SJSA1 (cell line): ENCODE measurements around the gene PRKCH. TPM values are rescaled to one million over a fixed set of nuclear protein-coding genes. Genes with fewer than 3 reads are reported as not detected.

Experiments used
- DNase-seq, 2 experiments: peaks; one replicate each; pipeline ENCODE4 v3.0.0-alpha.2; 2015 to 2020; ENCODE audit warnings: low spot score in 2 of 2, low read depth in 1 of 2
- H3K27ac ChIP-seq: fragments of 250-450 bp; sonication (Bioruptor Pico); 2 replicates; pipeline ENCODE4 v1.5.1; 2020; ENCODE audit warnings: mild to moderate bottlenecking, moderate library complexity
- H3K27me3 ChIP-seq: fragments of 250-450 bp; sonication (Bioruptor Pico); replicated peaks from 2 replicates; pipeline ENCODE4 v1.5.1; 2020; ENCODE audit warnings: mild to moderate bottlenecking, moderate library complexity
- H3K36me3 ChIP-seq: fragments of 250-450 bp; sonication (Bioruptor Pico); 2 replicates; pipeline ENCODE4 v1.5.1; 2020; ENCODE audit warnings: mild to moderate bottlenecking
- H3K4me1 ChIP-seq: fragments of 250-450 bp; sonication (Bioruptor Pico); replicated peaks from 2 replicates; pipeline ENCODE4 v1.6.1; 2021; ENCODE audit warnings: mild to moderate bottlenecking
- H3K4me3 ChIP-seq: fragments of 250-450 bp; sonication (Bioruptor Pico); 2 replicates; pipeline ENCODE4 v1.5.1; 2020; ENCODE audit warnings: mild to moderate bottlenecking
- H3K9me3 ChIP-seq: fragments of 250-450 bp; sonication (Bioruptor Pico); replicated peaks from 2 replicates; pipeline ENCODE4 v1.5.1; 2020; ENCODE audit warnings: mild to moderate bottlenecking
- total RNA-seq: library from RNA; depleted of rRNA; stranded (reverse); fragments of >200 nt; shearing (Covaris generic); gene quantifications from 2 replicates; pipeline ENCODE4 v1.2.3, GENCODE V29; 2014

The PRKCH gene
- total RNA-seq, 1 experiment from 2014 or later, result 5.7 TPM

DNA sequence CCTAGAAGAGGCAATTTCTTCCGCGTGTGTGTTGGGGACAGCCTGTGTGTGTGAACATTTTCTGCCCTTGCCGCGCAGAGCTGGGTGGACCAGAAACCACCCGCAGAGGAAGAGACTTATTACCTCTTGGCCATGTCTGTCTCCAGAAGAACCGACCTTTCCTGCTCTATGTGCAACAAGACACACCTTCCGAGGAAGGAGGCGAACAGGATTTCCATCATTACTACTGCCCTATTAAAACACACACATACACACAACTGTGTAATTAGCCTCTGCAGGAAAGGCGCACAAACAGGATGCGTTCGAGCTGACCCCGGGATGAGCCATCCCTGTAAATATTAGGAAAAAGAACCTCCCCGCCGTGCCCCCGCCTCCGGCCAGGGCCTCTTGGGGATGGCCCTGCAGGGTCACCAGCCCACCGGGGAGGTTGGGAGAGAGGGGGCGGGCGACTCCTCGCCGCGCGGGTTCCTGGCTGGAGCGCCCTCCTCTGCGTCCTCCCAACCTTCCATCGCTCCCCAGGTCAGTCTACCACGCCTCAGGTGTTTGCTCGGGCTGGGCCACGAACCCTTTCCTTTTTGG, 484 bp upstream of the PRKCH start:
- Histone ChIP-seq H3K36me3 (no peaks in the 10 kb centered on the region), H3K27ac (peak overlapping the region; percentile 40; the same call in 1 of the 2 replicates), H3K9me3 (no peaks in the 10 kb centered on the region; the same call in 1 of the 2 replicates), H3K4me1 (peaks cover 24% of the 10 kb centered on the region), H3K4me3 (peak overlapping the region; percentile 59), H3K27me3 (peaks cover 14% of the 10 kb centered on the region; the same call in 1 of the 2 replicates)
- DNase-seq, result no peak

DNA sequence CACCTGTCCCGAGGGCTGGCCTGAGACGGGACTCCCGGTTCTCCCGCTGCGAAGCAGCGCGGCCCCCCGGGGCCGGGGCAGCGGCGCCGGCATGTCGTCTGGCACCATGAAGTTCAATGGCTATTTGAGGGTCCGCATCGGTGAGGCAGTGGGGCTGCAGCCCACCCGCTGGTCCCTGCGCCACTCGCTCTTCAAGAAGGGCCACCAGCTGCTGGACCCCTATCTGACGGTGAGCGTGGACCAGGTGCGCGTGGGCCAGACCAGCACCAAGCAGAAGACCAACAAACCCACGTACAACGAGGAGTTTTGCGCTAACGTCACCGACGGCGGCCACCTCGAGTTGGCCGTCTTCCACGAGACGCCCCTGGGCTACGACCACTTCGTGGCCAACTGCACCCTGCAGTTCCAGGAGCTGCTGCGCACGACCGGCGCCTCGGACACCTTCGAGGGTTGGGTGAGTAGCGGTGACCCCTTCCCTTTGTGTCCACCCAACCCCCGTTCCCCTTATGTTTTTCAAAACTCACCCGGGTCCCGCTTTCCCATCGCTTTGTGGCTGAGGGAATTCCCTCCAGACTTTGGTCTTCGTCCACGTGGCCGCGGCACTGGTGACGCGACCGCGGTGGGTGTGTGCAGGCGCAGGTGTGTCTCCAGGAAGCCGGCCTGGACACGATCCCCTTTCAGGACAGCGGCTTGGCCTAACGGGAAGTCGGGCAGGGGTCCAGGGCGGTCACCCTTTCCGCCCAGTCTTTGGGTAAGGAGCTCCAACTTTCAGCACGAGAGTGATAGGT, 826 bp downstream of the PRKCH start:
- Histone ChIP-seq H3K4me1 (peaks cover 24% of the 10 kb centered on the region), H3K4me3 (peak overlapping the region; percentile 59), H3K36me3 (no peaks in the 10 kb centered on the region), H3K27me3 (peaks cover 14% of the 10 kb centered on the region; the same call in 1 of the 2 replicates), H3K9me3 (no peaks in the 10 kb centered on the region; the same call in 1 of the 2 replicates), H3K27ac (no peak overlapping the region)
- DNase-seq, result no peak

DNA sequence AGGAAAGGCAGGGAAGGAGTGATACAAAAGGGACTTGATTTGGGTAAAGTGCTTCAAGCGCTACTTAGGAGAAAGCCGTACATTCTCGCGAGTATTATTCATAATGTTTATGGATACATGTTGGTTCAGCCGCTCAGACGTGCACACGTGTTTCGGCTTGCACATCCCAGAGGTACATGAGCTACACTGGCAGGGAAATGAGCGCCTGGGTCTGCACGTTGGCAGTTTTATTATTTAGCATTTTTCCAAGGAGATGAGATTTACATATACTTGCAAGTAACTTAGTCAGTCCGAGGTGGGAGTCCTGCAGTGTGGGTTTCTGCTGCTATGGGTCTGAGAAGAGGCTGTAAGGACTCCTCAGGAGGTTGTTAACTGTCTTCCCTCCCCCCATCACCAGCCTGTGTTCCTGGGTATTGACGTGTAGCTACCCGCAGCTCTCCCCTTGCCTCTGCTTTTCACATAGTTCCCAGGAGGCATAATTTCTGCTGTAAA, 1.5 kb downstream of the PRKCH start:
- Histone ChIP-seq H3K4me1 (peaks cover 24% of the 10 kb centered on the region), H3K36me3 (no peaks in the 10 kb centered on the region), H3K9me3 (no peaks in the 10 kb centered on the region; the same call in 1 of the 2 replicates), H3K27ac (no peak overlapping the region), H3K27me3 (peaks cover 14% of the 10 kb centered on the region; the same call in 1 of the 2 replicates), H3K4me3 (peak overlapping the region; percentile 59)
- no peak for DNase-seq

DNA sequence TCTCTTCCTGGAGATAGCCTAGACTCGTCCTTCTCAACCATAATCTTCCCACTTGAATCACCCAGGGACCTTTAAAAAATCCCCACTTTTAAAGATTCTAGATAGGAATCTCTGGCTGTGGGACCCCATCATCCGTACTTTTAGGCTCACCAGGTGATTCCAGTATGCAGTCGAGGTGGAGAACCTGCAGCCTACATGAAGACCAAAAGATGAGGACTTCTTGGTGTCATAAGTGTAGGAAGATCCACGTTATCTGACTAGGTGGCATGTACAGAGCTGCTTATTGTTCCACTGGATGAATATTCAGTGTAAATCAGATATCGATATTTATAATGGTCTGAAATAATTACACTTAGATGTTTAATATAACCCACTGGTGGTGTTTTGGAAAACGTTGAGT, 2.6 kb downstream of the PRKCH start:
- Histone ChIP-seq H3K9me3 (no peaks in the 10 kb centered on the region; the same call in 1 of the 2 replicates), H3K4me3 (no peak overlapping the region), H3K4me1 (peaks cover 24% of the 10 kb centered on the region), H3K27ac (no peak overlapping the region), H3K36me3 (no peaks in the 10 kb centered on the region), H3K27me3 (peaks cover 14% of the 10 kb centered on the region; the same call in 1 of the 2 replicates)
- DNase-seq, result no peak

DNA sequence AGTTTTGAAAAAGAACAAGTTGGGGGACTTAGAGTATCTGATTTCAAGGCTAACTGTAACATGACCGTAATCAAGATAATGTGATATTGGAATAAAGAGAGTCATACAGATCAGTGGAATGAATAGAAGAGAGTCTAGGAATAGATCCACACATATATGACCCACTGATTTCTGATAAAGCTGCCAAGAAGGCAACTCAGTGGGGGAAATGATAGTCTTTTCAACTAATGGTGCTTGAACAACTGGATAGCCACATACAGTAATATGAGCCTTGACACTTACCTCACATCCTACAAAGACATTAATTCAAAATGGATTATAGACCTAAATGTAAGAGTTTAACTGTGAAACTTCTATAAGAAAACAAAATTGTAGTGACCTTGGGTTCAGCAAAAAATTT, 3.8 kb downstream of the PRKCH start:
- H3K27me3 ChIP-seq, result peaks cover 14% of the 10 kb centered on the region; the same call in 1 of the 2 replicates

DNA sequence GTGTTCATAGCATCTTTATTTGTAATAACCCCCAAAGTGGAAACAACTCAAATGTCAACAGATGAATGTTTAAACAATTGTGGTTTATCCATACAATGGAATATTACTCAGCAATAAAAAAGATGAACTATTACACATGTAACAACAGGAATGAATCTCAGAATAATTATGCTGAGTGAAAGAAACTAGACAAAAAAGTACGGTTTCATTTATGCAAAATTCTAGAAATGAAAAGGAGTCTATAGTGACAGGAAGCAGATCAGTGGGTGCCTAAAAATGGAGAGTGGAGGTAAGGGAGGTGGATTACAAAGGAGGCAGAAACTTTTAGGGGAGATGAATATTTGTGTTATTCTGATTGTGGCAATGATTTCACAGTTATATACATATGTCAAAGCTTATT, 4.8 kb downstream of the PRKCH start:
- peaks cover 20% of the 10 kb centered on the region for H3K4me1 ChIP-seq
- DNase-seq, result no peak
- H3K9me3 ChIP-seq, result no peaks in the 10 kb centered on the region; the same call in 1 of the 2 replicates
- H3K4me3 ChIP-seq, result no peak overlapping the region
- H3K27ac ChIP-seq, result no peak overlapping the region
- peaks cover 14% of the 10 kb centered on the region; the same call in 1 of the 2 replicates for H3K27me3 ChIP-seq
- H3K36me3 ChIP-seq, result no peaks in the 10 kb centered on the region

More for the DNA sequence above, 3.8 kb downstream of the PRKCH start:
- H3K36me3 ChIP-seq, result no peaks in the 10 kb centered on the region
- no peak overlapping the region for H3K27ac ChIP-seq
- H3K4me3 ChIP-seq, result no peak overlapping the region
- no peaks in the 10 kb centered on the region; the same call in 1 of the 2 replicates for H3K9me3 ChIP-seq
- H3K4me1 ChIP-seq, result peaks cover 24% of the 10 kb centered on the region
- no peak for DNase-seq

DNA sequence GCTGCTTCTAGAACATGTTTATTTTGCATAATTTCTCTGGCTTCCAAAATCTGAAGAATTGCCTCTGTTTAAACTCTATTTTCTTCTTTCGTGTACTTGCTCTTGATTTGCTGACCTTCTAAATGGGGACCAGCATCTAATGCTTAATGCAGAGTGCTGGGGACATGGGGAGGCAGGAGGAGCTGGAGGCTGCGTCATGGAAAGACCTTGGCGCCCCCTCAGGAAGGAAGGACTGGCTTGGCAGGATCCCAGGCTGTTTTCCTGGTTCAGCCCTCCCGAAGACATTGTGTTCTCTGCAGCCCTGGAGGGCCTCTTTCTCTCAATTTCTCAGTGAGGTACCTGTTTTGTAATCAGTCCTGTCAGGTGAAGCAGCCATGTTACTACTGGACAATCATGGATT, 5.5 kb downstream of the PRKCH start:
- Histone ChIP-seq H3K36me3 (no peaks in the 10 kb centered on the region), H3K27me3 (peaks cover 7% of the 10 kb centered on the region; the same call in 1 of the 2 replicates), H3K27ac (no peak overlapping the region), H3K4me3 (no peak overlapping the region), H3K9me3 (no peaks in the 10 kb centered on the region; the same call in 1 of the 2 replicates), H3K4me1 (peaks cover 13% of the 10 kb centered on the region)
- DNase-seq, result no peak

DNA sequence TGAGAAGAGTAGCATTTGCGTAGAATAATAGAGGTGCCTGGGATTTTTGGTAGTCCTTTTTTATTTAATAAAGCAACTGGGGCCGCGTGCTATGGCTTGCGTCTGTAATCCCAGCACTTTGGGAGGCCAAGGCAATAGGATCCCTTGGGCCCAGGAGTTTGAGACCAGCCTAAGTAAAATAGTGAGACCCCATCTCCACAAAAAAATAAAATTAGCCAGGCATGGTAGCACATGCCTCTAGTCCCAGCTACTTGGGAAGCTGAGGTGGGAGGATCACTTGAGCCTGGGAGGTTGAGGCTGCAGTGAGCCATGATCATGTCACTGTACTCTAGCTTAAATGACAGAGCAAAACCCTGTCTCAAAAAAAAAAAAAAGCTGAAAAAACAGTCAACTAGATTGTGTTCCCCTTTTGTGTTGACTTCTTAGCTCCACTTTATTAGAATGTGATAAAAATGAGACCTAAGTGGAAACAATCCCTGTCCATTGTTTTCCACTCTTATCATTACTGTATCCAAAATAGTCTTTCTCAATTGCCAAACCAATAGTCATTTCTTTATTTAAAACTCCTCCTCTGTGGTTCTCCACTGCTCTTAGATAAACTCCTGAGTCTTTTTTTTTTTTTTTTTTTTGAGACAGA, 7.4 kb downstream of the PRKCH start:
- DNase-seq, result no peak
- Histone ChIP-seq H3K36me3 (no peaks in the 10 kb centered on the region), H3K4me3 (no peak overlapping the region), H3K9me3 (no peaks in the 10 kb centered on the region), H3K27me3 (no peaks in the 10 kb centered on the region; the same call in 1 of the 2 replicates), H3K4me1 (no peaks in the 10 kb centered on the region), H3K27ac (no peak overlapping the region)

DNA sequence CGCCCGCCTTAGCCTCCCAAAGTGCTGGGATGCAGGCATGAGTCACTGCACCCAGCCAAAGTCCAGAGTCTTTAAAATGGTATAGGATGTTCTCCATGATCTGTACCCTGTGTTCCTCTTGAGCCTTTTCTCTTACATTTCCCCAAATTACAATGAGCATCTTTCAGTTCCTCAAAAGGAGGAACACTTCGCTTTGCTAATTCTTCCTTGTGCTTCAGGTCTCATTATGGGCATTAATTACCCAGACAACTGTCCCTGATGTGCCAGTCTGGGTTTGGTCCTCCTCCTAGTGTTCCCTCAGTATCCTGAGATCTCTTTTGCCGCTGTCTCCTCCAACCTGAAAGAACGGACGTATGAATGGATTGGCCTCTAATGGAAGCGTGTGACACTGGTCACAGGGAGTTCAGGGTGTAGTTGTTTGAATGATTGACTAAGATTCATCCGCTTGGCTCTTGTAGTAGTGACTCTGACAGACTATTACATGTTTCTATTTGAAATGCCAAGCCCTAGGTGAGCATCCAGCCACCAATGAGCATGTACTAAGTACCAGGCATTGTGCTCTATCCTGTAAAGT, 8.2 kb downstream of the PRKCH start:
- Histone ChIP-seq H3K4me3 (no peak overlapping the region), H3K27ac (no peak overlapping the region), H3K9me3 (no peaks in the 10 kb centered on the region), H3K27me3 (no peaks in the 10 kb centered on the region), H3K36me3 (no peaks in the 10 kb centered on the region), H3K4me1 (no peaks in the 10 kb centered on the region)
- DNase-seq, result no peak

DNA sequence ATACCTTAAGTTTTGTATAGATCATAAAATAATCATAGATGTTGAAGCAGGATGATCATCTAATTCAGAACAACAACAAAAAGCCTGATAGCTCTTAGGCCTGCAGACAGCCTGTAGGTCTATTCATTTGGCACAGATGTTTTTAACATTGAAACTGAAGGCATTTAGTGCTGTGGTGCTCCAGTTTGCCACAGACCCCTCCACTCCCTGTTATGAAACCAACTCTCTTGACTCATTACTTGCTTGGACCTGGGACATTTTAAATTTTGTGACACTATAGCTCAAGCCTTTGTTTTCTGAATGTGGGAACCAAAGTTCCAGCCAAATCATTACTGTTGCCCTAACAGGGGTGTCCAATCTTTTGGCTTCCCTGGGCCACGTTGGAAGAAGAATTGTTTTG, 9.1 kb downstream of the PRKCH start:
- Histone ChIP-seq H3K4me1 (no peaks in the 10 kb centered on the region), H3K27me3 (no peaks in the 10 kb centered on the region), H3K27ac (no peak overlapping the region), H3K36me3 (no peaks in the 10 kb centered on the region), H3K4me3 (no peak overlapping the region), H3K9me3 (no peaks in the 10 kb centered on the region)
- DNase-seq, result no peak

DNA sequence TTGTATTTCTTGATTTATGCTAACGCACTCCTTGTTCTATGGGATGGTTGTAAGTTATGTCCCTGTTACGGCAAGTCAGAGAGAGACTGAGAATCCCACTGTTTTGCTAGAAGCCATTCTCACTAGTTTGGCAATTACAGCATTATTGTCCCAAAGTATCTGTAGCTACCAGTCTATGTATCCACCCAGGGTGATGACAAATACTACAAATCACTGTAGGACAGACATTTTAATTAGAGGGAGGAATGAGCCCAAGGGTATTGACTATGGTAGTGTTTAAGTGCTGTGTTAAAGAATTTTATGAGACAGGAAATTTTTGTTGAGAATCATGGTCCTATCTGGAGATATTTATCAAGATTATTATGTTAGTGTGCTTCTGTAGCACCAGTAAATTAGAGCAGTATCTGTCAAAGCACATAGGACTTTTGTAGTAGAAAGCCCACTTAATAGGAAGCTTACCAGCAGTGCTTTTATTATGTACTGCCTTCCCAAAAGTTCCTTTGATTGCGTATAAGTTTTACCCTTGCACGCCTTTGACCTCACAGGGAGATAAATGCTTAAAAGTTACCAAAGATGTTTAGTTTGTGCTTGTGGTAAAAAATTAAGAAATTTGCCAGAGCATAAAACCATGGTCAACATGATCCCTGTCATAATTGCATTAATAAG, 10.7 kb downstream of the PRKCH start:
- H3K4me3 ChIP-seq, result no peak overlapping the region

DNA sequence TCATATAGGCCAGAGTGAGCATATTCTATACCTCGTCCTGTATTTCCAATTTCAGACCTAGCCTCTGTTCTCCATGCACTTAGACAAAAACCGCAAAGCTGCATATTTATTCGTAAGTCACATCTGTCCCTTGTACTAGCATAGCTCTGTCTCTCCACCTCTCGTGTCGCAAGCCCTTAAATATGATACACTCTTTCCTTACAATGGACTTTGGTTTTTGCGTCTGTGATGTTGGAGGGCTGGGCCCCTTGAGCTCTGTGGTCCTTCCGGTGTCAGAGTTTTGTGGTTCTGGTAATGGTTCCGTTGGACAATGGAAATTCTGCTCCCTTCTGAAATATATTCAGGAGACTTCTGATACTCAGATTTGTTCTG, 11.3 kb downstream of the PRKCH start:
- no peak overlapping the region for H3K27ac ChIP-seq
- no peaks in the 10 kb centered on the region for H3K9me3 ChIP-seq
- no peak for DNase-seq
- no peaks in the 10 kb centered on the region for H3K36me3 ChIP-seq
- no peak overlapping the region for H3K4me3 ChIP-seq
- no peaks in the 10 kb centered on the region for H3K27me3 ChIP-seq
- H3K4me1 ChIP-seq, result no peaks in the 10 kb centered on the region

More for the DNA sequence above, 10.7 kb downstream of the PRKCH start:
- no peak for DNase-seq
- Histone ChIP-seq H3K4me1 (no peaks in the 10 kb centered on the region), H3K36me3 (no peaks in the 10 kb centered on the region), H3K27ac (no peak overlapping the region), H3K9me3 (no peaks in the 10 kb centered on the region), H3K27me3 (no peaks in the 10 kb centered on the region)

DNA sequence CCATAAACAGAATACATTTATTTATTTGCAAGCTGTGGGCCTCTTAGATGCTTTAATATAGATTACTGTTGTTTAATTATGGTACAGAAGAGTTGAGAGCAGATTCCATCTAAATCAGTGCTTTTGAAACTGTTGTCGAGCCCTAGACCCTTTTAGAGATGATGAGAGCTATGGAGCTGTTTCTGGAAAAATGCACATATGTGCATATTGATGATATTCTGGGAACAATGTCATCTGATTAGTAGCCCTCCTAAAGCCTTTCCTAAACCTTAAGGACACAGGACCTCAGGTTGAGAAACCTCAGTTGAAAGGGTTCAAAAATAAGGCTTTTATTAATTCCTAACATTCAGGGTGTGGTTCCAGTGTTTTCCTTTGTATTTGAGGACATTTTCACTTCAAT, 11.7 kb downstream of the PRKCH start:
- no peaks in the 10 kb centered on the region for H3K27me3 ChIP-seq
- H3K4me1 ChIP-seq, result no peaks in the 10 kb centered on the region
- no peak overlapping the region for H3K27ac ChIP-seq
- no peak overlapping the region for H3K4me3 ChIP-seq
- DNase-seq, result no peak
- H3K36me3 ChIP-seq, result no peaks in the 10 kb centered on the region
- H3K9me3 ChIP-seq, result no peaks in the 10 kb centered on the region
